ENCODE measurements around the gene PTH2. TPM values are rescaled to one million over a fixed set of nuclear protein-coding genes. Genes with fewer than 3 reads are reported as not detected.

The PTH2 gene
- total RNA-seq, 4 donors from 2014 or later: not detected

DNA sequence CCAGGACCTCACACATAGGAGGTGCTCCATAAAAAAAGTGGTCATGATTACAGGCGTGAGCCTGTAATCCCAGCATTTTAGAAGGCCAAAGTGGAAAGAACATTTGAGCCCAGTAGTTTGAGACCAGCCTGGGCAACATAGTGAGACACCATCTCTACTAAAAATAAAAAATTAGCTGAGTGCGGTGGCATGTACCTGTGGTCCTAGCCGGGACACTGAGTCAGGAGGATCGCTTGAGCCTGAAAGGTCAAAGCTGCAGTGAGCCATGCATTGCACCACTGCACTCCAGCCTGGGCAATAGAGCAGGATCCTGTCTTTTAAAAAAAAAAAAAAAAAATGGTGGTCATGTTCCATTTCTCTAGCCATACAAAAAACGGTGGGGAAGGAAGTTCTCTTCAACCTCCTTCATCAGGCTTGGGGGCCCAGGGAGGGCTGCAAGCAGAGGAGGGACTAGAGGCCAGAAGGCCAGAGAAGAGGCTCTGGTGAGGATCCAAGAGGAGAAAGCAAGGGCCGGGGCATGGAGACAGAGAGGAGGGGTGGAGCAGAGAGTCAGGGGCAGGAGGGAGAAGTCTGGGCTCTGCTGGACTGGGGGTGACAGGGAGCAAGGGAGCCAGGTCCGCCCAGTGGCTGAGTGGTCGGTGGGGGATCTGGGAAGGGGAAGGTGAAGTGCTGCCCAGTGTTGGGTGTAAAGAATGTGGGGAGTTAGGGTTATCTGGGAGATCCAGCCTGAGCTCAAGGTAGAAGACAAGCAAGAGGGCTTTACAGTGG is 26.3 kb downstream of the PTH2 start:
- Histone ChIP-seq H3K27ac (no peak overlapping the region), H3K27me3 (no peaks in the 10 kb centered on the region), H3K9me3 (no peaks in the 10 kb centered on the region), H3K4me3 (replicated peaks in 1 of 3) (no peak overlapping the region), H3K4me1 (peaks cover 0 to 5% of the 10 kb centered on the region in 2 donors), H3K36me3 (no peaks in the 10 kb centered on the region)
- TF ChIP-seq, protein P1, sequence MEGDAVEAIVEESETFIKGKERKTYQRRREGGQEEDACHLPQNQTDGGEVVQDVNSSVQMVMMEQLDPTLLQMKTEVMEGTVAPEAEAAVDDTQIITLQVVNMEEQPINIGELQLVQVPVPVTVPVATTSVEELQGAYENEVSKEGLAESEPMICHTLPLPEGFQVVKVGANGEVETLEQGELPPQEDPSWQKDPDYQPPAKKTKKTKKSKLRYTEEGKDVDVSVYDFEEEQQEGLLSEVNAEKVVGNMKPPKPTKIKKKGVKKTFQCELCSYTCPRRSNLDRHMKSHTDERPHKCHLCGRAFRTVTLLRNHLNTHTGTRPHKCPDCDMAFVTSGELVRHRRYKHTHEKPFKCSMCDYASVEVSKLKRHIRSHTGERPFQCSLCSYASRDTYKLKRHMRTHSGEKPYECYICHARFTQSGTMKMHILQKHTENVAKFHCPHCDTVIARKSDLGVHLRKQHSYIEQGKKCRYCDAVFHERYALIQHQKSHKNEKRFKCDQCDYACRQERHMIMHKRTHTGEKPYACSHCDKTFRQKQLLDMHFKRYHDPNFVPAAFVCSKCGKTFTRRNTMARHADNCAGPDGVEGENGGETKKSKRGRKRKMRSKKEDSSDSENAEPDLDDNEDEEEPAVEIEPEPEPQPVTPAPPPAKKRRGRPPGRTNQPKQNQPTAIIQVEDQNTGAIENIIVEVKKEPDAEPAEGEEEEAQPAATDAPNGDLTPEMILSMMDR (IDR thresholded peaks at IDR 0.05): no peak
- TF ChIP-seq POLR2A (IDR thresholded peaks at IDR 0.05): no peak
- intact Hi-C loops (cut with DNase I): no loop called here
- 75 to 79% methylated on average over 8 of the region's 8 CpGs for WGBS, 2 donors
- DNase-seq: no peak

DNA sequence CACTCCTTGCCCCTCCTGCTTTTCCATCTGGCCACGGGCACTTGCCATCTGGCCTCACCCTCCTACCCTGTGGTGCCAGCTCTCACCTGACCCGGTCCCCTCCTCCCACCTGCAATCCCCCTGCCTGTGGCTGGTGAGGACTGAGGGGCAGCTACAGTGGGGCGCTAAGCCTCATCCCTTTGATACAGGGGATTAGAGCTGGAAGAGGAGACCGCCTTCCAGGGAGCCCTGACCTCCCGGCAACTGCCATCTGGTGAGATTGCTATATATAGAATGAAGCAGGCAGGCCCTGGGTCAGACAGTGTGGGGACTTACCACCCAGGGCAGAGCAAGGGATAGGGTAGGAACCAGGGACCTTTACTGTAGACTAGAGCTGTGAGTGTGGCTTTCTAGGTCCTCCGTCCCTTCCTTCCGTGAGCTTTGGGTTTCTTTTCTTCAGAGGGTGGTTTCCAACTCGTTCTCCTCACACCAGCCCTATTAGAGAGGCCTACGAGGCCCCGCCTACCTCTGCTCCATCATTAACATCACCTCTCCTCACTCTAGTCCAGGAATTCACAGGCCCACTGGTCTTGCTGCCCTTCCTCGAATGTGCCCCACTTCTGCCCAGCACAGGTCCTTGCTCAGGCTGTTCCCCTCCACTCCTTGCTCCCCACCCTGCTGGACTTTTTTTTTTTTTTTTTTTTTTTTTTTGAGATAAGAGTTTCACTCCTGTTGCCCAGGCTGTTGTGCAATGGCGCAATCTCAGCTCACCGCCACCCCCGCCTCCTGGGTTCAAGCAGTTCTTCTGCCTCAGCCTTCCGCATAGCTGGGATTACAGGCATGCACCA is 27.4 kb downstream of the PTH2 start:
- H3K4me3 ChIP-seq (replicated peaks in 1 of 3): no peak overlapping the region
- WGBS, 2 donors: 78 to 79% methylated on average over 15 of the region's 15 CpGs
- no peak overlapping the region for H3K27ac ChIP-seq
- intact Hi-C loops (cut with DNase I): no loop called here
- no peaks in the 10 kb centered on the region for H3K9me3 ChIP-seq
- H3K36me3 ChIP-seq: no peaks in the 10 kb centered on the region
- DNase-seq: no peak
- H3K27me3 ChIP-seq: no peaks in the 10 kb centered on the region
- TF ChIP-seq POLR2A (IDR thresholded peaks at IDR 0.05): no peak
- TF ChIP-seq, protein P1 (IDR thresholded peaks at IDR 0.05): no peak
- H3K4me1 ChIP-seq: peaks cover 0 to 5% of the 10 kb centered on the region in 2 donors

DNA sequence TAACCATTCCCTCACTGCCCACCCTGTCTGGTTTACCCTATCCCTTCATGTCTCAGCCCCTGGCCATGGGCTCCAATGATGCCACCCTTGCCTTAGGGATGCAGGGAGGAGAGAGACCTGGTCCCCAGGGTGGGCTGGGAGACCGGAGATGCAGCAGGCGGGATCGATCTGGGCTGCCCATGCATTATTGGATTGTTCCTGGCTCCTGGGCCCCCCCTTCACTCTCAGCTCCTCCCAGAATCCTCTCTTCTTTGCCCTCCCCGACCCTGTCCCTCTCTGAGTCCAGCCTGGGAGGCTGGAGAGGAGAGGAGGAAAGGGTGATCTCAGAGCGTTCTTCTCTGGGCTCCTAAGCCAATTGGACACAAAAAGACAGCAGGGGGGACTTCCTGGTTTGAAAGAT is 29.4 kb downstream of the PTH2 start:
- H3K4me3 ChIP-seq (replicated peaks in 1 of 3): no peak overlapping the region
- intact Hi-C loops (cut with DNase I): loop anchor here (2.0 to 5.0 kb wide), 2 partner anchors 49 to 153 kb away; no protein-coding TSS in a partner anchor
- WGBS, 2 donors: 48 to 66% methylated on average over 5 of the region's 5 CpGs

DNA sequence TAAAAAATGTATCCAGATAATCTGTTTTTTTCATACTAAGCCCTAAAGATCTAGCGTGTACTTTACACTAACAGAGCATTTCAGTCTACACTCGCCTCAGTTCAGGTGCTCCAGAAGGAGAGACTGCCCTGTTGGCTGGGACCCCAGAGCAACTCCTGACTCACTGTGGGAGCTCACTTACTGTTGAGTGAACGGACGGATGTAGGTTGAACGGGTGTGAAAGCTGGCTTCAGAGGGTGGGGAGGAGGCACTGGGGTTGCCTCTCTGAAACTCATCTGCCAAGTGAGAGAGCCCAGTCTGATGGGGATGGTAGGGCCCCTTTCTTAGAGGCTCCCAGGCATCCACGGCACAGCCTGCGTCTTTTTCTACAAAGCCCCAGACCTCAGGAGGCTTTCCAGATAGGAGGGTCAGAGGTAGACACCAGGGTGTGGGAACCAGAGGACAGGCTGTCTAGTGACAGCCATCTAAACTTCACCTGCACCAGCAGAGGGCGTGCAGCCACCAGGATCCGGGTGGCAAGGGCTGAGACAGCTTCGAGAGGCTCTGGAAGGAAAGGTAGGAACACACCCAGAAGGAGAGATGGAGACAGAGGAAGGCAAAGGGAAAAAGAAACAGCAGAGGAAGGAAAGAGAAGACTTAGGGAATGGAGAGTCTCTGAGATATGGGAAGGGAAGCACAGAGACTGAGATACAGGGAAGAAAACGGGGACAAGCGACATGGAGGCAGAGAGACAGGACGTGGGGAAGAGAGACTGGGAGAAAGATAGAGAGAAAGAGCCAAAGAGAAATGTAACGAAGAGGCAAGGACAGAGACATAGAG is 31.5 kb downstream of the PTH2 start:
- Histone ChIP-seq H3K27me3 (no peaks in the 10 kb centered on the region), H3K9me3 (no peaks in the 10 kb centered on the region)
- intact Hi-C loops (cut with DNase I): loop anchor here (2.0 to 5.0 kb wide), 2 partner anchors 51 to 156 kb away; no protein-coding TSS in a partner anchor

More for the DNA sequence above, 29.4 kb downstream of the PTH2 start:
- Histone ChIP-seq H3K27ac (no peak overlapping the region), H3K4me1 (peaks cover 0 to 5% of the 10 kb centered on the region in 2 donors), H3K36me3 (no peaks in the 10 kb centered on the region), H3K9me3 (no peaks in the 10 kb centered on the region), H3K27me3 (no peaks in the 10 kb centered on the region)
- TF ChIP-seq, protein P1 (IDR thresholded peaks at IDR 0.05): no peak
- TF ChIP-seq POLR2A (IDR thresholded peaks at IDR 0.05): no peak
- DNase-seq: no peak

More for the DNA sequence above, 31.5 kb downstream of the PTH2 start:
- Histone ChIP-seq H3K4me3 (replicated peaks in 1 of 3) (no peak overlapping the region), H3K27ac (no peak overlapping the region), H3K4me1 (no peaks in the 10 kb centered on the region), H3K36me3 (no peaks in the 10 kb centered on the region)
- TF ChIP-seq, protein P1 (IDR thresholded peaks at IDR 0.05): peak; percentile 39 to 94 (median 82)
- TF ChIP-seq POLR2A (IDR thresholded peaks at IDR 0.05): no peak
- peak; percentile 74 to 86 for DNase-seq
- WGBS, 2 donors: 24 to 26% methylated on average over 14 of the region's 14 CpGs

Data from thyroid gland (tissue), 4 donors.